ENCODE data around the gene C11orf68. TPM values are rescaled to one million over a fixed set of nuclear protein-coding genes. Genes with fewer than 3 reads are reported as not detected.

C11orf68 gene
- total and polyA plus RNA-seq, 2 donors (not counting 1 experiment from before 2014, with no cell fraction given) = 34.9 to 50.6 TPM

- no peak overlapping the region for H3K4me3 ChIP-seq (ENCODE audit: control extremely low read depth in 1 of 5, extremely low read depth in 1 of 5, insufficient read depth in 1 of 5, low read depth in 2 of 5, low read length in 4 of 5)
- no peak overlapping the region for H3K4me3 Mint-ChIP-seq
- ChIA-PET CTCF (no interaction called here), POLR2A (interaction anchor here (0.6 to 0.7 kb wide), 2 partner anchors 50 to 249 kb away, joined by 4 to 5 read pairs; no protein-coding TSS in a partner anchor)
- intact Hi-C loops (cut with micrococcal nuclease) = no loop called here
- H3K27ac Mint-ChIP-seq = no peak overlapping the region
- DNase-seq (no peak), ATAC-seq (ENCODE audit: low read depth) (no peak)
- H3K36me3 ChIP-seq (replicated peaks in 1 of 2; ENCODE audit: control extremely low read depth in 1 of 2, control insufficient read depth in 1 of 2, extremely low read depth in 1 of 2, insufficient read depth in 2 of 2, low read length in 1 of 2) = no peaks in the 10 kb centered on the region
- no peak overlapping the region for H3K4me2 ChIP-seq (replicated peaks; ENCODE audit: low read depth, low read length, poor library complexity, severe bottlenecking)
- no peaks in the 10 kb centered on the region for H3K79me2 ChIP-seq (ENCODE audit: control insufficient read depth, insufficient read depth, low read length)
- H3K9me3 Mint-ChIP-seq (ENCODE audit: insufficient read depth) = no peaks in the 10 kb centered on the region
- no peaks in the 10 kb centered on the region for H4K20me1 ChIP-seq (ENCODE audit: control insufficient read depth, insufficient read depth, low read length, poor library complexity, severe bottlenecking)
- no peak overlapping the region for H2AFZ ChIP-seq (ENCODE audit: insufficient read depth, low read depth, low read length, poor library complexity, severe bottlenecking)
- peaks cover 5% of the 10 kb centered on the region for H3K27me3 Mint-ChIP-seq
- H3K9me3 ChIP-seq (ENCODE audit: control extremely low read depth in 1 of 3, control insufficient read depth in 2 of 3, insufficient read depth in 1 of 3, low read length in 2 of 3) = no peaks in the 10 kb centered on the region
- H3K4me1 ChIP-seq (ENCODE audit: control insufficient read depth in 2 of 2, insufficient read depth in 2 of 2, low read length in 2 of 2) = peaks cover 6 to 10% of the 10 kb centered on the region in 2 donors
- no peak overlapping the region for H3K27ac ChIP-seq (ENCODE audit: low read length in 2 of 2)
- WGBS (ENCODE audit: insufficient coverage) = 88% methylated on average over 9 of the region's 11 CpGs
- peaks cover 0 to 3% (median 0%) of the 10 kb centered on the region in 4 experiments for H3K27me3 ChIP-seq (replicated peaks in 1 of 4; ENCODE audit: control extremely low read depth in 1 of 4, control insufficient read depth in 3 of 4, insufficient read depth in 4 of 4, low read length in 3 of 4)
- H3K4me1 Mint-ChIP-seq = peaks cover 7% of the 10 kb centered on the region
- H3K9ac ChIP-seq (ENCODE audit: low read length) = no peak overlapping the region
- TF ChIP-seq EZH2 (IDR thresholded peaks at IDR 0.05; ENCODE audit: borderline replicate concordance, insufficient read depth, low read depth, low read length, poor library complexity, severe bottlenecking) = no peak
- no peak for TF ChIP-seq CTCF (IDR thresholded peaks at IDR 0.05)
These were observed 27.2 kb upstream of the C11orf68 start for GRCh38 chr11:65945941-65946558.

DNA sequence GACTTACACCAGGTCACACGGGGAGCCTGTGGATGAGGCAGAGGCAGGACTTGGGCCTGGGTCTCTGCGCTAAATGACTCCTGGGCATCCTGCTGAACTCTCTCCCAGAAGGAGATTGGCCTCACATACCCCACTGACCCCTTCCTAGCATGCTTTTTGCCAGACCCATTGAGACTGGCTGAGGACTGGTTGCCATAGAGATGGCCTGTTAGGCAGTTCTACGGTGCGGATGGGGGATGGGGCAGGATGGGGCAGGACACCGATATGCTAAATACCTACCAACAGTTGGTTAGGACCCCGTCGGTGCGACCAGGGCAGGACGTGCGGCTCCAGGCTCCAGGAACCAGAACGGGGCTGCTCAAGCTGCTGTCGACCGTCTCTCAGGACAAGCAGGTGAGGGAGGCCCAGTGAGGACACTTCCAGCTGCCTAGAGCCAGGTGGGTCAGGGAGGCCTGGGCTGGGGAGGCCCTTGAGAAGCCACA lies 26.6 kb upstream of the C11orf68 start, which contains the start of gene TSGA10IP:
Gene TSGA10IP, plus strand, starts transcription at position 51 of the 482 bp plus-strand sequence. Its CDS starts 196 bp downstream, at position 247.
- H3K9me3 ChIP-seq (ENCODE audit: control extremely low read depth in 1 of 3, control insufficient read depth in 2 of 3, insufficient read depth in 1 of 3, low read length in 2 of 3) = no peaks in the 10 kb centered on the region
- ATAC-seq (ENCODE audit: low read depth) = no peak
- H3K4me2 ChIP-seq (replicated peaks; ENCODE audit: low read depth, low read length, poor library complexity, severe bottlenecking) = no peak within 1 kb of the TSS
- no peak within 1 kb of the TSS for H3K9ac ChIP-seq (ENCODE audit: low read length)
- no peak for DNase-seq
- intact Hi-C loops (cut with micrococcal nuclease) = no loop called here
- 94% methylated on average over 13 of the region's 13 CpGs for WGBS (ENCODE audit: insufficient coverage)
- H3K27ac ChIP-seq (ENCODE audit: low read length in 2 of 2) = no peak within 1 kb of the TSS
- Mint-ChIP-seq H3K4me1 (peaks cover 8% of the 10 kb centered on the region), H3K27ac (no peak within 1 kb of the TSS), H3K27me3 (peaks cover 4% of the 10 kb centered on the region), H3K9me3 (ENCODE audit: insufficient read depth) (no peaks in the 10 kb centered on the region), H3K4me3 (no peak within 1 kb of the TSS)
- no peak within 1 kb of the TSS for H3K4me3 ChIP-seq (ENCODE audit: control extremely low read depth in 1 of 5, extremely low read depth in 1 of 5, insufficient read depth in 1 of 5, low read depth in 2 of 5, low read length in 4 of 5)
- peaks cover 7 to 12% of the 10 kb centered on the region in 2 donors for H3K4me1 ChIP-seq (ENCODE audit: control insufficient read depth in 2 of 2, insufficient read depth in 2 of 2, low read length in 2 of 2)
- no peak within 1 kb of the TSS for H2AFZ ChIP-seq (ENCODE audit: insufficient read depth, low read depth, low read length, poor library complexity, severe bottlenecking)
- POLR2A ChIA-PET = interaction anchor here (0.6 to 0.7 kb wide), 2 partner anchors 50 to 248 kb away, joined by 4 to 5 read pairs; no protein-coding TSS in a partner anchor
- peaks cover 0 to 3% (median 0%) of the 10 kb centered on the region in 4 experiments for H3K27me3 ChIP-seq (replicated peaks in 1 of 4; ENCODE audit: control extremely low read depth in 1 of 4, control insufficient read depth in 3 of 4, insufficient read depth in 4 of 4, low read length in 3 of 4)
- CTCF ChIA-PET = no interaction called here
- no peaks in the 10 kb centered on the region for H3K36me3 ChIP-seq (replicated peaks in 1 of 2; ENCODE audit: control extremely low read depth in 1 of 2, control insufficient read depth in 1 of 2, extremely low read depth in 1 of 2, insufficient read depth in 2 of 2, low read length in 1 of 2)
- H4K20me1 ChIP-seq (ENCODE audit: control insufficient read depth, insufficient read depth, low read length, poor library complexity, severe bottlenecking) = no peaks in the 10 kb centered on the region
- TF ChIP-seq EZH2 (IDR thresholded peaks at IDR 0.05; ENCODE audit: borderline replicate concordance, insufficient read depth, low read depth, low read length, poor library complexity, severe bottlenecking) = no peak
- no peak for TF ChIP-seq CTCF (IDR thresholded peaks at IDR 0.05)
- no peaks in the 10 kb centered on the region for H3K79me2 ChIP-seq (ENCODE audit: control insufficient read depth, insufficient read depth, low read length)
